HFF-Myc (cell line): ENCODE data around the gene CNIH3.

Source experiments
- DNase-seq: peaks from one replicate; pipeline ENCODE4 v3.0.0-alpha.2; 2011; ENCODE audit warnings: low read depth; ENCODE audit errors: extremely low read depth
- H3K4me3 ChIP-seq: replicated peaks from 2 replicates; pipeline ENCODE4 v1.5.1; 2011; ENCODE audit warnings: low read depth, mild to moderate bottlenecking, control low read depth, low read length
- CTCF ChIP-seq: IDR thresholded peaks from 2 replicates; pipeline ENCODE4 v1.5.1; 2012; ENCODE audit warnings: mild to moderate bottlenecking, low read depth, low read length, control low read depth; ENCODE audit errors: missing control alignments

CNIH3 gene

GRCh38 chr1:224639426-224639975 is 23.4 kb downstream of the CNIH3 start:
- TF ChIP-seq CTCF = no peak
- DNase-seq = no peak

GRCh38 chr1:224640018-224640417 is 23.9 kb downstream of the CNIH3 start:
- no peak for DNase-seq
- no peak overlapping the region for H3K4me3 ChIP-seq
- no peak for TF ChIP-seq CTCF

More at GRCh38 chr1:224639426-224639975, 23.4 kb downstream of the CNIH3 start:
- no peak overlapping the region for H3K4me3 ChIP-seq

DNA sequence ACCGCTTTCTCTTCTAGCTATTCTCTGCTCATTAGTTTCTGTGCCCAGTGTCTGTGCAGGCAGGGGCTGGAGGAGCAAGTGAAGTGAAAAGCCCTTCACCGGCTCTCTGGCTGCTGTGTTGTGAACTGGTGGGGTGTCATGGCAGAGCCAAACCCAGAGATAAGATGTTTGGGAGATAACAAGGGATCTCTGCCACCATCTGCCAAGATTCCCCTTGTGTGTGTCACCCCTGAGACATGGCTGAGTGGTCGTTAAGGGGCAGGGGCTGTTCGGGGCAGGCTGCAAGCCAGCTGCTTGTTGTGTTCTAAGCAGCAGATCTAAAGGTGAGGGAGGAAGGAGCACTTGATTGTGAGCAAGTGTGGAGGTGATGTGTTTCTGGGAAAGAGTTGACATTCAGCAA is 24.5 kb downstream of the CNIH3 start:
- no peak for TF ChIP-seq CTCF
- no peak overlapping the region for H3K4me3 ChIP-seq
- DNase-seq = no peak

GRCh38 chr1:224641030-224641429 is 24.9 kb downstream of the CNIH3 start:
- H3K4me3 ChIP-seq = no peak overlapping the region
- TF ChIP-seq CTCF = no peak
- no peak for DNase-seq

DNA sequence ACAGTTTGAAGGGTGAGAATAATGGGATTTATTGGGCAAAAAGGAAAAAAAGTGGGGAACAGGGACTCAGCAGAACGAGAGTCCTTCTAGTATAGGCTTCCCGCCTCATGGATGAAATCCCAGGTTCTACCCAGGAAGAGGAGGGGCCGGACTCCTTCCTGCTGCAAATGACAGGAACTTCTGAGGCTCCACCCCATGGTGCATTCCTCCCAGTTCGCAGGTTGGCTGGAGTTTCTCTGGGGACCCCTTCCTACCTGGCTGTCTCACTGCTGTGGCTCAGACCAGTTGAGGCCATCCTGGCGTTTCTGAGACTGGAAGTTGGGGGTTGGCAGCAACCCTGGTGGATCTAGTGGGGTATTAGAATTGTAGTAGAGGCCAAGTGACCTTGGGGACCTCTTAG is 27.5 kb downstream of the CNIH3 start:
- TF ChIP-seq CTCF = no peak
- no peak overlapping the region for H3K4me3 ChIP-seq
- no peak for DNase-seq

GRCh38 chr1:224644553-224645154 is 28.5 kb downstream of the CNIH3 start:
- no peak overlapping the region for H3K4me3 ChIP-seq
- DNase-seq = no peak
- peak; percentile 83 for TF ChIP-seq CTCF

- DNase-seq = no peak
- no peak overlapping the region for H3K4me3 ChIP-seq
- TF ChIP-seq CTCF = no peak
Observed at GRCh38 chr1:224647449-224647848, 31.3 kb downstream of the CNIH3 start.
